ENCODE results near the gene GCNT2. TPM values are rescaled to one million over a fixed set of nuclear protein-coding genes. Genes with fewer than 3 reads are reported as not detected.

The GCNT2 gene
- total and polyA plus RNA-seq, 12 donors = 5.1 to 67.9 (median 45.0) TPM

DNA sequence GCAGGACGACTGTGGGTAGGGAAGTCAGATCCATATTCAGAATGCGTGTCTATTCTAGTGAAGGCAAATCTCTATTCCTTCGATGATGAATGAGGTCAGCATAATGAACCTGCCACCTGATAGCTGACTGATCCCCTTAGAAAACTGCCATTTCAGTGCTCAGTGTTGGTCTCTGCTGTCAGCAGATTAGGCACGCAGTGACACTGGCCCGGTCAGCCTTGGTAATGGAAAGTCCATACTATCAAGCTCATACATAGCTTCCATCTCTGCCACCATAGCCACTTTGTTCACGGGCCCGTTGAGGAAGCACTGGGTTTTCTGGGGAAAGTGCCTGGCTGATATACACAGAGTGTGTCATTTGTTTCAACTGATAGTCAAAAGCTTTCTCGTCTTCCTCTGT, 119.3 kb downstream of the GCNT2 start:
- H3K4me1 ChIP-seq = peaks cover 0 to 27% (median 0%) of the 10 kb centered on the region in 9 donors
- TF ChIP-seq, protein P1, sequence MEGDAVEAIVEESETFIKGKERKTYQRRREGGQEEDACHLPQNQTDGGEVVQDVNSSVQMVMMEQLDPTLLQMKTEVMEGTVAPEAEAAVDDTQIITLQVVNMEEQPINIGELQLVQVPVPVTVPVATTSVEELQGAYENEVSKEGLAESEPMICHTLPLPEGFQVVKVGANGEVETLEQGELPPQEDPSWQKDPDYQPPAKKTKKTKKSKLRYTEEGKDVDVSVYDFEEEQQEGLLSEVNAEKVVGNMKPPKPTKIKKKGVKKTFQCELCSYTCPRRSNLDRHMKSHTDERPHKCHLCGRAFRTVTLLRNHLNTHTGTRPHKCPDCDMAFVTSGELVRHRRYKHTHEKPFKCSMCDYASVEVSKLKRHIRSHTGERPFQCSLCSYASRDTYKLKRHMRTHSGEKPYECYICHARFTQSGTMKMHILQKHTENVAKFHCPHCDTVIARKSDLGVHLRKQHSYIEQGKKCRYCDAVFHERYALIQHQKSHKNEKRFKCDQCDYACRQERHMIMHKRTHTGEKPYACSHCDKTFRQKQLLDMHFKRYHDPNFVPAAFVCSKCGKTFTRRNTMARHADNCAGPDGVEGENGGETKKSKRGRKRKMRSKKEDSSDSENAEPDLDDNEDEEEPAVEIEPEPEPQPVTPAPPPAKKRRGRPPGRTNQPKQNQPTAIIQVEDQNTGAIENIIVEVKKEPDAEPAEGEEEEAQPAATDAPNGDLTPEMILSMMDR (IDR thresholded peaks at IDR 0.05) = no peak
- 76 to 78% methylated on average over 8 of the region's 8 CpGs for WGBS, 2 donors
- no peak overlapping the region for H3K27ac ChIP-seq
- H3K4me3 ChIP-seq = no peak overlapping the region
- H3K9me3 ChIP-seq = peaks cover 0 to 9% (median 0%) of the 10 kb centered on the region in 11 donors
- H3K36me3 ChIP-seq = no peaks in the 10 kb centered on the region
- intact Hi-C loops (cut with DNase I) = no loop called here
- ATAC-seq = no peak
- DNase-seq = no peak
- no peaks in the 10 kb centered on the region for H3K27me3 ChIP-seq

DNA sequence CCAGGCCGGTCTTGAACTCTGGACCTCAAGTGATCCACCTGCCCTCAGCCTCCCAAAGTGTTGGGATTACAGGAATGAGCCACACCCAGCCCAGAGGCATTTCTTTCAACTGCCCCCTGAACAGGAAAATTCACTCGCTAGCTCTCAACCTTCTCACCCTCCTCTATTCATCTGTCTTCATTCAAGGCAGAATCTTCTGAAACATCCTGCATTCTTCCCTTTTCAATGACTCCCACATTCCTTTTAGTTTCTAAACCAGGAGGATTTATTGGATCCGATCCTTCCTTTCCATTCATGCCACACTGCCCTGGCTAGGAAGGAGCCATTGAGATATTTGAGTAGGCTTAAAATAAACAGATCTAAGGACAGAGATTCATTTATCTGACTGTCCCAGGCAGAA, 120.4 kb downstream of the GCNT2 start:
- ATAC-seq = no peak
- TF ChIP-seq, protein P1 (IDR thresholded peaks at IDR 0.05) = no peak
- Histone ChIP-seq H3K4me3 (no peak overlapping the region), H3K27ac (no peak overlapping the region), H3K9me3 (peaks cover 0 to 9% (median 0%) of the 10 kb centered on the region in 11 donors), H3K4me1 (peaks cover 0 to 27% (median 0%) of the 10 kb centered on the region in 9 donors), H3K36me3 (no peaks in the 10 kb centered on the region), H3K27me3 (no peaks in the 10 kb centered on the region)
- intact Hi-C loops (cut with DNase I) = no loop called here
- WGBS, 2 donors = 71 to 77% methylated on average over 3 of the region's 3 CpGs
- DNase-seq = no peak

DNA sequence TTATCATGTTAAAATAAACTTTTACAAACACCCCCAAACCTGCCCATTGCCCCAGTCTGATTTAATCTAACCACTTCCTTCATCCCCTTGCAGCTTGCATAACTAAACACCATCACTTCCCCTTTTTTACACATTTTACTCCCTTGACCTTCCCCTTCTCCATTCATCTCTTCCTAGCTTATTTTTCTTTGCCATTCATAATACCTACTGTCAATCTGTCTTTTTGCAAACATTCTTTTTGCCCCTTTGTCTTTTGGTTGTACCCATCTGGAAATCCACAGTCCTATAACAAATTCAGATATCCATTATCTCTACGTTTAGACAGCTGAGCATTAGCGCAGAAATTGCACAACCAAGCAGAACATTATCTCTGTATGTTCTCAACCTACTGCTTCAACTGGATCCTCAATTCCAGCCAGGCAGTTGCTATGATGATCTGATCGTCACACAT, 122.1 kb downstream of the GCNT2 start:
- peaks cover 0 to 9% (median 0%) of the 10 kb centered on the region in 11 donors for H3K9me3 ChIP-seq
- H3K36me3 ChIP-seq = no peaks in the 10 kb centered on the region
- peak overlapping the region in 1 of 10 donors; percentile 10 for H3K27ac ChIP-seq
- intact Hi-C loops (cut with DNase I) = no loop called here
- TF ChIP-seq, protein P1 (IDR thresholded peaks at IDR 0.05) = no peak
- H3K4me3 ChIP-seq = no peak overlapping the region
- 50 to 63% methylated on average over 3 of the region's 3 CpGs for WGBS, 2 donors
- DNase-seq (no peak), ATAC-seq (no peak)
- peaks cover 0 to 27% (median 0%) of the 10 kb centered on the region in 9 donors for H3K4me1 ChIP-seq
- no peaks in the 10 kb centered on the region for H3K27me3 ChIP-seq

- Histone ChIP-seq H3K27ac (no peak overlapping the region), H3K4me3 (no peak overlapping the region), H3K9me3 (no peaks in the 10 kb centered on the region), H3K4me1 (peaks cover 0 to 27% (median 0%) of the 10 kb centered on the region in 9 donors), H3K27me3 (no peaks in the 10 kb centered on the region), H3K36me3 (no peaks in the 10 kb centered on the region)
- WGBS, 2 donors = 98 to 100% methylated on average over 1 of the region's 1 CpG
- ATAC-seq (no peak), DNase-seq (no peak)
- intact Hi-C loops (cut with DNase I) = no loop called here
- TF ChIP-seq, protein P1 (IDR thresholded peaks at IDR 0.05) = no peak
Observed at GRCh38 chr6:10644225-10644624, 123.1 kb downstream of the GCNT2 start.
